Subcutaneous abdominal adipose tissue (tissue), 5 donors: ENCODE data around the gene ANKRD11.

Source experiments
- H3K27ac ChIP-seq: one replicate; pipeline ENCODE4 v1.7.0; 2013; ENCODE audit warnings: low read depth, mild to moderate bottlenecking, inconsistent platforms, low read length, moderate library complexity
- H3K27me3 ChIP-seq, 5 donors: one replicate each; pipeline ENCODE4 v1.7.0; 2013; ENCODE audit warnings: low read length in 5 of 5, inconsistent platforms in 1 of 5; ENCODE audit not compliant: control insufficient read depth in 5 of 5, insufficient read depth in 4 of 5
- H3K36me3 ChIP-seq, 5 donors: one replicate each; pipeline ENCODE4 v1.7.0; 2013; ENCODE audit warnings: low read length in 5 of 5; ENCODE audit not compliant: control insufficient read depth in 5 of 5, insufficient read depth in 5 of 5
- H3K4me1 ChIP-seq, 5 donors: one replicate each; pipeline ENCODE4 v1.7.0; 2013; ENCODE audit warnings: low read length in 5 of 5, mild to moderate bottlenecking in 3 of 5, moderate library complexity in 1 of 5; ENCODE audit not compliant: control insufficient read depth in 5 of 5, insufficient read depth in 5 of 5
- H3K4me3 ChIP-seq, 5 donors: one replicate each; pipeline ENCODE4 v1.7.0; 2013; ENCODE audit warnings: low read length in 5 of 5, low read depth in 1 of 5
- H3K9ac ChIP-seq, 5 donors: one replicate each; pipeline ENCODE4 v1.7.0; 2013; ENCODE audit warnings: low read length in 5 of 5, mild to moderate bottlenecking in 4 of 5, moderate library complexity in 3 of 5
- H3K9me3 ChIP-seq, 5 donors: one replicate each; pipeline ENCODE4 v1.7.0; 2013; ENCODE audit warnings: low read length in 5 of 5; ENCODE audit not compliant: control insufficient read depth in 5 of 5
- donor health status: healthy.
- donor health status: healthy.
- donor health status: healthy.
- donor health status: healthy.
- donor health status: healthy.

Gene ANKRD11

DNA sequence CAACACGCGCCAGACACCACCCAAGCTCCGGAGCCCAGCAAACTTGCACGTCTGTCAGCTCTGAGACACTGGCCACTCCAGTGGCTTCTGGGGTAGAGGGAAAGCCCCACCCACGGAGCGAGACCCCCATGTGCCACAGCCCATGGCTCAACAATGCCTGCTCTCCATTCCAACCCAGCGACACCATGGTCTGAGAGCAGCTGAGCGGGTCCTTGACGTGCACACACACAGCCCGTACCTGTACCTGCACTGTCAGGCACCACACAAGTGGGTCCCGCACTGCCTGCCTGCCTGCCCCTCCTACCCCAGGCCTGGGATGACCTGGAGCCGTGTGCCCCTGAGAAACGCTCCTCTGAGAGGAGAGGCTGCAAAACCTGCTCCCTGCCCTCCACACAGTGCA, 195.9 kb downstream of the ANKRD11 start:
- no peak overlapping the region for H3K27ac ChIP-seq
- H3K36me3 ChIP-seq: peaks cover 0 to 28% (median 11%) of the 10 kb centered on the region in 5 donors
- peaks cover 0 to 20% (median 7%) of the 10 kb centered on the region in 5 donors for H3K4me1 ChIP-seq
- peak overlapping the region in 1 of 5 donors; percentile 19 for H3K9ac ChIP-seq
- H3K9me3 ChIP-seq: no peaks in the 10 kb centered on the region
- no peaks in the 10 kb centered on the region for H3K27me3 ChIP-seq
- H3K4me3 ChIP-seq: no peak overlapping the region

DNA sequence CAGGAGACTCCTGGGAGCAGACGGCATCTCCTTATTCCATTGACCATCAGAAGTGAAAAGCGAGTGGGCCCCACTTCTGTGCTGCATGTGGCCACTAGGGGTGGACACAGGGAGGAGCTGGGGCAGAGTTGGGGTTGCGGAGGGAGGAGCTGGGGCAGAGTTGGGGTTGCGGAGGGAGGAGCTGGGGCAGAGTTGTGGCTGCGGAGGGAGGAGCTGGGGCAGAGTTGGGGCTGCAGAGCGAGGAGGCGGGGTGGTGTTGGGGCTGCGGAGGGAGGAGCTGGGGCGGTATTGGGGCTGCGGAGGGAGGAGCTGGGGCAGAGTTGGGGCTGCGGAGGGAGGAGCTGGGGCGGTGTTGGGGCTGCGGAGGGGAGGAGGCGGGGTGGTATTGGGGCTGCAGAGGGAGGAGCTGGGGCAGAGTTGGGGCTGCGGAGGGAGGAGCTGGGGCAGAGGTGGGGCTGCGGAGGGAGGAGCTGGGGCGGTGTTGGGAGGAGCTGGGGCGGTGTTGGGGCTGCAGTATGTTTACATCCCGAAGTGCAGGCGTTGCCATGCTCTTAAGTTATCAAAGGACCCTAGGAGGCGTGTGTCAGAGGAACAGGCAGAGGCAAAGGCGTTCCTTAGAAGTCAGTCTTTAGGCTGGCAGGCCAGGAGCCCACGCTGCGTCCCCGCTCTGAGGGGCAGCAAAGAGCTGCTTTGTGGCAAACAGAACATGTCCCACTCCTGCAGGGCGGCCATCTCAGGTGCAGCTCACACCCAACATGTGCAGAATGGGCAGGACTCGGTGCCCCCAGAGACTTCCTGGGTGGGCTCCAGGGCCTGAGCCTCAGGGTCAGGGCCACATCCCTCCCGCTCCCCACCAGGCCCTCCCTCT, 196.9 kb downstream of the ANKRD11 start:
- no peak overlapping the region for H3K9ac ChIP-seq
- no peak overlapping the region for H3K27ac ChIP-seq
- peaks cover 0 to 25% (median 16%) of the 10 kb centered on the region in 5 donors for H3K36me3 ChIP-seq
- no peak overlapping the region for H3K4me3 ChIP-seq
- H3K4me1 ChIP-seq: peaks cover 0 to 21% (median 6%) of the 10 kb centered on the region in 5 donors
- H3K27me3 ChIP-seq: no peaks in the 10 kb centered on the region
- H3K9me3 ChIP-seq: no peaks in the 10 kb centered on the region

DNA sequence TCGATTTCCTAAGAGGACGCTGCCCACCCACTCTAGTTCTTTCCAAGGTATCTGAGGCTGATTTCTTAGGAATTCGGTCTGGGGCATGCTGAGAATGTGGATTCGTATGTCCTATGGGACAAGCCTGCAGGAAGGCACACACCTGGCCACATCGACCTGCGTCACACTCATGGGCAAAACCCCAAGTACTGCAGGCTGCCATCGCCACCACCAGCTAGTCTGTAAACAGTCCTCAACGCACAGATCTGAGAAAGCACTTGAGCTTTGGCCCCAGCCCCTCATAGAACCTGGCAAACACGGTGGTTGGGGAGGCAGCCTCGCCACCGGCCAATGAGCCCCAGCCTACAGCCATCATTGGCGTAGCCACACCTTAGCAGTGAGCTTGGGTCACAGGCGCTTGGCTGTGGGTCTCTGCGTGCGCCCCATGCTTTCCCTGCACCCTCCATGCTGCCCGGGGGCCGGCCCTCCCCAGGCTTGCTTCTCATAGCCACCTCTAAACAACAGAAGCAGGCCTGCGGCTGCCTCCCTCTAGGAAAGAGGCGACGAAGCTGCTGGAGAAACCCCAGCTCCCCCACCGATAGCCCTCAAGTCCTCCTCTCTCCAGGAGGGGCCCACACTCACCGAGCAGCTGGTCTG, 197.8 kb downstream of the ANKRD11 start:
- no peaks in the 10 kb centered on the region for H3K27me3 ChIP-seq
- peaks cover 0 to 27% (median 24%) of the 10 kb centered on the region in 5 donors for H3K36me3 ChIP-seq
- no peak overlapping the region for H3K27ac ChIP-seq
- no peaks in the 10 kb centered on the region for H3K9me3 ChIP-seq
- no peak overlapping the region for H3K4me3 ChIP-seq
- no peak overlapping the region for H3K9ac ChIP-seq
- H3K4me1 ChIP-seq: peaks cover 0 to 17% (median 0%) of the 10 kb centered on the region in 5 donors

DNA sequence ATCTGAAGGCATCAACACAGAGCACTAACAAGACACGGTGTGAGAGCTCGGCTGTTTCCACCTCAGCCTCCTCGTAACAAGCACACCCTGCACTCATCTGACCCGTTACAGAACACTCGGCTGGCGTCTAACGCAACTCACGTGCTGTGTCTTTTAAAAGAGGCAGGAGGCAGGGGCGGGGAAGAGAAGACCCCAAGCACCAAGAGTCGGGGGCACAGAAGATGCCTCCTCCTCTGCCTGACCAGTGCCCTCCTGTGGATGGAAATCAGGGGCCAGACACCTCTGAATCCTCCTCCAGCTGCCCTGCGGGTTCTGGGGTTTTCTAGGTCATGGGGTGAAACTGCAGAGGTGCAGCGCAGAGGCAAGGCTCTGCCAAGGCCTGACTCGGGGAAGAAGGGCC, 198.6 kb downstream of the ANKRD11 start:
- Histone ChIP-seq H3K4me1 (peaks cover 0 to 14% (median 0%) of the 10 kb centered on the region in 5 donors), H3K9ac (no peak overlapping the region), H3K27ac (no peak overlapping the region), H3K36me3 (peaks cover 0 to 34% (median 30%) of the 10 kb centered on the region in 5 donors), H3K9me3 (no peaks in the 10 kb centered on the region), H3K27me3 (no peaks in the 10 kb centered on the region), H3K4me3 (no peak overlapping the region)

DNA sequence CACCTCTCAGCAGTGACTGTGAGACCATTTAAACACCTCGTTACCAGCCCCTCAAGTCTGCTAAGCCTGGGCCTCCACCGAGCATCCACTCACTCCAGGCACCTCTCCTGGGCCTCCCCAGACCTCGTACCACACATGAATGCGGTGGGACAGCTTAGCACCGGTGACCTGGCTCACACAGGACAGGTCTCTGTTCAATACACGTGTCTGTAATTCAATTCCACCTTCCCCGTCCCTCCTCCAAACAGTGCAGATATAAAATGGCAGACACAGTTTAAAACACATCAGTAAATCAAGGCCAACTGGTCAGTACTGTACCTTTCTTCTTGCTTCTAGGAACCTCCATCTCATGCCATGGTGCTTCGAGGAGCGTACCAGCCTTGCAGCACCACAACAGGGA, 199.0 kb downstream of the ANKRD11 start:
- no peaks in the 10 kb centered on the region for H3K9me3 ChIP-seq
- H3K9ac ChIP-seq: no peak overlapping the region
- H3K36me3 ChIP-seq: peaks cover 0 to 38% (median 33%) of the 10 kb centered on the region in 5 donors
- no peak overlapping the region for H3K27ac ChIP-seq
- no peaks in the 10 kb centered on the region for H3K27me3 ChIP-seq
- H3K4me1 ChIP-seq: peaks cover 0 to 11% (median 0%) of the 10 kb centered on the region in 5 donors
- no peak overlapping the region for H3K4me3 ChIP-seq

DNA sequence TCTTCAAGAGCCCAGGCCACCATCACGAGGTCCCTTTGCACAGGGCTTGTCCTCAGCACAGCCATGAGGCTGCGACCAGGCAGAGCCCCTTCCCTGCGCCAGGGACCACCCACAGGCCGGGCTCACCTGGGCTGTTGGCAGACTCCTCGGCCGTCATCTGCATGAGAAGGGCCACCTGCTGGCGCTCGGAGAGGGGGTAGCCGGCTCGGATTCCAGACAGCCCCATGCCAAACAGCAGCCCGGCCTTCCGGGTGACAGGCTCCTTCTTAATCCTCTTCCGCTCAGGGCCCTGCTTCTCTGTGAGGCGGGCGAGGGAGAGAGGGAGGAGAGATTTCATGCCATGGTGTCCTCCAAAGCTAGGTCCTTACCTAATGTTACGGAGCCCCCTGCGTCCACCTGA, 199.5 kb downstream of the ANKRD11 start:
- peaks cover 0 to 43% (median 37%) of the 10 kb centered on the region in 5 donors for H3K36me3 ChIP-seq
- no peaks in the 10 kb centered on the region for H3K9me3 ChIP-seq
- no peak overlapping the region for H3K9ac ChIP-seq
- no peaks in the 10 kb centered on the region for H3K27me3 ChIP-seq
- H3K4me1 ChIP-seq: peaks cover 0 to 11% (median 0%) of the 10 kb centered on the region in 5 donors
- no peak overlapping the region for H3K27ac ChIP-seq
- no peak overlapping the region for H3K4me3 ChIP-seq

DNA sequence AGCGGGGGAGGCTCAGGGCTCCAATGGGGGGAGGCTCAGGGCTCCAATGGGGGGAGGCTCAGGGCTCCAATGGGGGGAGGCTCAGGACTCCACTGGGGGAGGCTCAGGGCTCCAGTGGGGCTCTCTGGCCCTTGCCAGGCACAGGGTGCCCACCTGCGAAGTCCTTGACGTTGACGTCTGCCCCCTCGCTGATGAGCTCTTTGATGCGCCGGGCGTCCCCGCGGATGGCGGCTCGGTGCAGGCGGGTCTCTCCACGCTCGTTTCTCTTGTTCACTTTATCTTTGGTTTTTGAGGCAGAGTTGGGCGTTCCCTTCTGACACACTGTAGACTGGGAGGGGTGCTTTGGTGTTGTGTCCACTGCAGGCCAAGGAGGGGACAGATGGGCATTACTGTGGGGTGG, 199.9 kb downstream of the ANKRD11 start:
- peaks cover 0 to 11% (median 0%) of the 10 kb centered on the region in 5 donors for H3K4me1 ChIP-seq
- H3K4me3 ChIP-seq: no peak overlapping the region
- no peak overlapping the region for H3K9ac ChIP-seq
- no peaks in the 10 kb centered on the region for H3K9me3 ChIP-seq
- no peaks in the 10 kb centered on the region for H3K27me3 ChIP-seq
- H3K27ac ChIP-seq: no peak overlapping the region
- H3K36me3 ChIP-seq: peaks cover 0 to 47% (median 42%) of the 10 kb centered on the region in 5 donors

- Histone ChIP-seq H3K27ac (no peak overlapping the region), H3K4me3 (no peak overlapping the region), H3K9ac (no peak overlapping the region), H3K27me3 (no peaks in the 10 kb centered on the region), H3K36me3 (peaks cover 0 to 54% (median 49%) of the 10 kb centered on the region in 5 donors), H3K9me3 (no peaks in the 10 kb centered on the region), H3K4me1 (peaks cover 0 to 11% (median 0%) of the 10 kb centered on the region in 5 donors)
These were observed 200.6 kb downstream of the ANKRD11 start for GRCh38 chr16:89289428-89290395.

DNA sequence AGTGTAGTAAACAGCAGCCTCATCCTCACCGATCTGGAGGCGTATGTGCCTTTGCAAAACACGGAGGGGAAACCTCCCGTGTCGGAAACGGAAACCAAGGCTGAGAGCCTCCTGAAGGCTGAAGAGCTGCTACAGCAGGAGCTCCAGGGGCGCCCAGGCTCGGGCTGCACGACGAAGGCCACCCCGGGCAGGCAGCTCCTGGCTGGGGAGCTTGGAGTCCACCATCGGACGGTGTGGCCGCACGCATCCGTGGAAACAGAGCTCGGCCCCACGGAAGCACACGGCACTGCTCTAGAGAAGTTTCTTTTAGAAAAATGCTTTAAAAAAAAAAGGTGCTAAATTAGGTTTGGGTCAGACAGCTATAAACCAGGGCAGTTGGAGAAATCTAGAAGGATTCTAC, 201.4 kb downstream of the ANKRD11 start:
- Histone ChIP-seq H3K27me3 (no peaks in the 10 kb centered on the region), H3K9me3 (no peaks in the 10 kb centered on the region), H3K4me1 (peaks cover 0 to 7% (median 0%) of the 10 kb centered on the region in 5 donors), H3K9ac (no peak overlapping the region), H3K27ac (no peak overlapping the region), H3K36me3 (peaks cover 0 to 60% (median 54%) of the 10 kb centered on the region in 5 donors), H3K4me3 (no peak overlapping the region)
